Kidney (tissue), 14 donors: ENCODE results near the gene VWA8. TPM values are rescaled to one million over a fixed set of nuclear protein-coding genes. Genes with fewer than 3 reads are reported as not detected.

Experiments used
- DNase-seq, 5 donors: peaks; one replicate each; pipeline ENCODE4 v3.0.0-alpha.2; 2013 to 2020
- FAIRE-seq: peaks from 2 replicates; lab custom pipeline; 2012; peaks lifted over from hg19 to GRCh38; lab: Jason Lieb, UNC
- H3K27ac ChIP-seq, 2 donors: one replicate each; pipeline ENCODE4 v1.7.0; 2013; ENCODE audit warnings: low read depth in 2 of 2, low read length in 2 of 2, inconsistent platforms in 1 of 2
- H3K27me3 ChIP-seq: one replicate; pipeline ENCODE4 v1.7.1; 2013; ENCODE audit warnings: low read length, inconsistent platforms; ENCODE audit not compliant: control insufficient read depth, insufficient read depth
- H3K36me3 ChIP-seq, 3 donors: one replicate each; pipeline versions ENCODE4 v1.7.0 to v1.7.1; 2013; ENCODE audit warnings: low read length in 3 of 3, control low read depth in 1 of 3, inconsistent platforms in 1 of 3; ENCODE audit not compliant: insufficient read depth in 3 of 3, control insufficient read depth in 2 of 3
- H3K4me1 ChIP-seq, 3 donors: one replicate each; pipeline versions ENCODE4 v1.7.0 to v1.7.1; 2013; ENCODE audit warnings: low read length in 3 of 3, inconsistent platforms in 1 of 3, low read depth in 1 of 3; ENCODE audit not compliant: control insufficient read depth in 2 of 3, insufficient read depth in 2 of 3
- H3K4me3 ChIP-seq, 3 donors: one replicate each; pipeline versions ENCODE4 v1.7.0 to v1.8.1; 2013; ENCODE audit warnings: low read length in 3 of 3, control low read depth in 1 of 3, inconsistent platforms in 1 of 3
- H3K9ac ChIP-seq, 3 donors: one replicate each; pipeline versions ENCODE4 v1.7.0 to v1.7.1; 2013; ENCODE audit warnings: low read length in 3 of 3, control low read depth in 1 of 3, inconsistent platforms in 1 of 3
- H3K9me3 ChIP-seq, 3 donors: one replicate each; pipeline versions ENCODE4 v1.7.0 to v1.7.1; 2013; ENCODE audit warnings: low read length in 3 of 3, control low read depth in 1 of 3, inconsistent platforms in 1 of 3; ENCODE audit not compliant: control insufficient read depth in 2 of 3, insufficient read depth in 1 of 3
- CTCF ChIP-seq: IDR thresholded peaks from 3 replicates; pipeline ENCODE4 v1.5.1; 2012; ENCODE audit warnings: mild to moderate bottlenecking, moderate library complexity, borderline replicate concordance; ENCODE audit not compliant: insufficient read depth; ENCODE audit errors: extremely low read depth
- intact Hi-C: fragments of 100-400 bp; cut with DNase I; formaldehyde crosslinking; loops from one replicate; pipeline ENCODE4 v1.11.1; 2022
- polyA plus RNA-seq: library from polyadenylated mRNA; stranded (reverse); fragments of 350-450 nt; fragmentation: Illumina TruSeq; extraction: RNeasy Lipid Tissue Mini Kit (QIAGEN cat#74804); gene quantifications from one replicate; pipeline ENCODE4 v1.2.3, GENCODE V29; 2014; ENCODE audit warnings: low read depth, low replicate concordance; ENCODE audit not compliant: insufficient read depth
- total RNA-seq: library from RNA; stranded (reverse); fragmentation: NEBNext Ultra II Directional; extraction: Animal tissue kit (Norgen Biotek cat#: 25700); gene quantifications from one replicate; pipeline ENCODE4 v1.2.1, GENCODE V29; 2021
- donor health status: control.
- donor health status: control.
- donor health status: control.
- donor health status: control.
- donor health status: control.
- donor health status: DM: yes; HTN: yes; CAD: no.
- donor health status: Normal renal cell carcinoma (clear cell type).

The VWA8 gene
- total and polyA plus RNA-seq, 2 donors from 2014 or later: 6.4 to 21.3 TPM

- H3K9ac ChIP-seq: no peak overlapping the region
- DNase-seq (peak in 4 of 5 donors; percentile 63 to 95 (median 80)), FAIRE-seq (peak; percentile 95)
- peak; percentile 82 for TF ChIP-seq CTCF
- H3K27me3 ChIP-seq: no peaks in the 10 kb centered on the region
- no peaks in the 10 kb centered on the region for H3K36me3 ChIP-seq
- H3K27ac ChIP-seq: no peak overlapping the region
- H3K4me1 ChIP-seq: no peaks in the 10 kb centered on the region
- no peak overlapping the region for H3K4me3 ChIP-seq
- H3K9me3 ChIP-seq: no peaks in the 10 kb centered on the region
- intact Hi-C loops: loop anchor here (10.0 kb wide), 1 partner anchor 447 kb away; no protein-coding TSS in a partner anchor
These were observed 292.7 kb downstream of the VWA8 start for GRCh38 chr13:41668130-41668757.

- Histone ChIP-seq H3K4me3 (no peak overlapping the region), H3K9ac (no peak overlapping the region), H3K27ac (no peak overlapping the region), H3K36me3 (no peaks in the 10 kb centered on the region), H3K4me1 (no peaks in the 10 kb centered on the region), H3K27me3 (no peaks in the 10 kb centered on the region), H3K9me3 (no peaks in the 10 kb centered on the region)
- DNase-seq (no peak), FAIRE-seq (no peak)
- intact Hi-C loops: loop anchor here (10.0 kb wide), 1 partner anchor 448 kb away; no protein-coding TSS in a partner anchor
- no peak for TF ChIP-seq CTCF
These were observed 294.3 kb downstream of the VWA8 start for GRCh38 chr13:41666644-41667043.

GRCh38 chr13:41660411-41660810 lies 300.5 kb downstream of the VWA8 start:
- FAIRE-seq (no peak), DNase-seq (no peak)
- H3K27ac ChIP-seq: no peak overlapping the region
- H3K4me3 ChIP-seq: no peak overlapping the region
- no peaks in the 10 kb centered on the region for H3K9me3 ChIP-seq
- no peak overlapping the region for H3K9ac ChIP-seq
- H3K27me3 ChIP-seq: no peaks in the 10 kb centered on the region
- intact Hi-C loops: loop anchor here (10.0 kb wide), 1 partner anchor 454 kb away; no protein-coding TSS in a partner anchor
- H3K4me1 ChIP-seq: no peaks in the 10 kb centered on the region
- H3K36me3 ChIP-seq: no peaks in the 10 kb centered on the region
- no peak for TF ChIP-seq CTCF
